Posterior vena cava (tissue), 2 donors: ENCODE measurements around the gene TRABD. TPM values are rescaled to one million over a fixed set of nuclear protein-coding genes. Genes with fewer than 3 reads are reported as not detected.
"Not testable (repeated sequence)": the region's sequence is repeated elsewhere in the genome, so short reads cannot be mapped to it uniquely, and the experiment has no call there.

Experiments
- DNase-seq: peaks from one replicate; pipeline ENCODE4 v3.0.0-alpha.2; 2020; ENCODE audit warnings: low spot score
- intact Hi-C, 2 donors: fragments of 100-400 bp; cut with DNase I; formaldehyde crosslinking; loops; one replicate each; pipeline versions ENCODE4 v1.14.1 to v1.14.2; 2022 to 2023
- long read RNA-seq, 2 donors: library from polyadenylated mRNA; unstranded; transcript quantifications; one replicate each; pipeline ENCODE4 v2.0.0, GENCODE V29; 2020 to 2021
- total RNA-seq, 2 donors: library from RNA; stranded (reverse); fragmentation: NEBNext Ultra II Directional; extraction: Animal tissue kit (Norgen Biotek cat#: 25700); gene quantifications; one replicate each; pipeline ENCODE4 v1.2.1, GENCODE V29; 2021
- donor health status: DM: yes; HTN: yes; CAD: no.
- donor health status: DM: yes; HTN: yes; CAD: no.

The TRABD gene, protein sequence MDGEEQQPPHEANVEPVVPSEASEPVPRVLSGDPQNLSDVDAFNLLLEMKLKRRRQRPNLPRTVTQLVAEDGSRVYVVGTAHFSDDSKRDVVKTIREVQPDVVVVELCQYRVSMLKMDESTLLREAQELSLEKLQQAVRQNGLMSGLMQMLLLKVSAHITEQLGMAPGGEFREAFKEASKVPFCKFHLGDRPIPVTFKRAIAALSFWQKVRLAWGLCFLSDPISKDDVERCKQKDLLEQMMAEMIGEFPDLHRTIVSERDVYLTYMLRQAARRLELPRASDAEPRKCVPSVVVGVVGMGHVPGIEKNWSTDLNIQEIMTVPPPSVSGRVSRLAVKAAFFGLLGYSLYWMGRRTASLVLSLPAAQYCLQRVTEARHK
- total RNA-seq = 10 to 100 TPM; 18.3 to 20.5 TPM
- long read RNA-seq, donor 1, partial matches to known transcripts = 2 of 18 reads
- long read RNA-seq, donor 1, other reads (novel, unspliced or antisense) = 5 of 18 reads
- long read RNA-seq, donor 2, transcript TRABD-201 (10 exons, 2,329 nt) = minor isoform, 20 of 80 reads
- long read RNA-seq, donor 2, transcript TRABD-202 (10 exons, 2,272 nt) = major isoform, 25 of 80 reads
- long read RNA-seq, donor 2, partial matches to known transcripts = 7 of 80 reads
- long read RNA-seq, donor 2, other reads (novel, unspliced or antisense) = 21 of 80 reads

DNA sequence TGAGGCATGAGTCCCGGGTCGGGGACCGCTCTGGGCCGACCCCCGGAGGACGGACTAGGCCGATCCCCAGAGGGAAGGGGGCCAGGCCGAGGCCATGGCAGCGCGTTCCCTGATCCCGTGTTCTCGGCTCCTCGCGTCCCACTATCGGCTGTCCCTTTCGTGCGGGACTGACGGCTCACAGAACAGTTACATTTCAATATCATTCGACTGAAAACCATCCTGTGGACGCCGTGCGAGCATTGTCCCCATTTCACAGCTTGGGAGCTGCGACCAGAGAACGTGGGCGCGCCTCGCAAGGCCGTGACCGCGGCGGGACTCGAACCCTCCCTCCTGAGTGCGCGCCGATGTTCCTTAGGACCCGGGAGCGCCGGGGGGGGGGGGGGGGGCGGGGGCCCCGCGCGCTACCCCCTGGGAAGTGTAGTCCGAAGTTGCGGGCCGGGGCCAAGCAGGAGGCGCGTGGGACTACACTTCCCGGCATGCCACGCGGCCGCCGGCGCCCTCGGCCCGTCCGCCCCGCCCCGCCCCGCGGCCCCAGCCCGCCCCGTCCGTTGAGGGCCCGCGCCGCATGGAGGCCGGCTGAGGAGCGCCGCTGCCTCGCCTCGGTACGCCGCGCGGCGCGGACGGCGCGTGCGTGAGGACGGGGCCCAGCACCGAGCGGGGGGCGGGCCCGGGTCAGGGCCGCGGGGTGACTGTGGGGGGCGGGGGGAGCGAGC is at the start of gene TRABD:
Gene TRABD (plus strand): TSS at position 539 of the 713 bp plus-strand sequence. CDS start 7,148 bp downstream, outside the sequence.
- intact Hi-C loops = no loop called here
- DNase-seq = peak; percentile 97

DNA sequence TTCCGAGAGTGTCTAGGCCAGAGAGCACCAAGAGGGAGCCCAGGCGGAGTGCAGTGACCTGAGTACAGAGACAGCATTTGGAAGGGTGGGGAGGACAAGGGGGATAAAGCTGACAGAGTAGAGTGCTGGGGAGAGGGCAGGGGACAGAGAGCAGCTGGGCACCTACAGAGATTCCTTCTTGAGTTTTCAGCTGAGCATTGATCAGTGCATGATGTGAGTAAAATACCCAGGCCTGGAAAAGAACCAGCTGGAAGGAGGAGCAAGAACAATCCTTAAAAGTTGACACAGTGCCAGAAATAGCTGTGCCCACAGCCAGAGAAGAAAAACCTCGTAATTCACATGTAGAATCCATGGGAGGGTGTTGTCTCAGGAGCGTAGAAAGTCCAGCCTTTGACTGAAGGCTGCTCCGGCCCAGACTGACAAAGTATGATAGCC is 49.1 kb upstream of the TRABD start:
- intact Hi-C loops = no loop called here
- DNase-seq = no peak

DNA sequence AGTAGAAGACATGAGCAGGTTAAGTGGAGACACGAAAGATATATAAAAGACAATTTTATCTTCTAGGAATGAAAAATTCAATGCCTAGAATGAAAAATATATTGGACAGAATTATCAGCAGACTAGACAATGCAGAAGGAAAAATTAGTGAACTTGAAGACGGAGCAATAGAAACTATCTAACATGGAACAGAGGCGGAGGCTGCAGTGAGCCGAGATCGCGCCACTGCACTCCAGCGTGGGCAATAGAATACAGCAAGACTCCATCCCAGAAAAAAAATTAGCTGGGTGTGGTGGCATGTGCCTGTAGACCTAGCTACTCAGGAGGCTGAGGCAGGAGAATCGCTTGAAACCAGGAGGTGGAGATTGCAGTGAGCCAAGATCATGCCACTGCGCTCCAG is 48.4 kb upstream of the TRABD start:
- intact Hi-C loops, DNase-seq: not testable (repeated sequence)

DNA sequence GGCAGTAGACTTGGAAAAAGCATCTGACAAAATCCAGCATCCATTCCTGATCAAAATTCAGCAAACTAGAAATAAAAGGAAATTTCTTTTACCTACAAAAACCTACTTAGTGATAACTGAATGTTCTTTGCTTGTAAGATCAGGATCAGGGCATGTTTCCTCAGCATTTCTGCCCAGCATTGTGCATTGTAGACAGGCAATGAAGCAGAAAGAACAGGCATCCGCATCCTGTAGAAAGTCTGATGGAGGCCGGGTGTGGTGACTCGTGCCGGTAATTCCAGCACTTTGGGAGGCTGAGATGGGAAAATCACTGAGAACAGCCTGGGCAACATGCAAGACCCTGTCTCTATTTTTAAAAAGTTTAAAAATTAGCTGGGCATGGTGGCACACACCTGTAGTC is 47.7 kb upstream of the TRABD start:
- intact Hi-C loops = no loop called here
- no peak for DNase-seq

DNA sequence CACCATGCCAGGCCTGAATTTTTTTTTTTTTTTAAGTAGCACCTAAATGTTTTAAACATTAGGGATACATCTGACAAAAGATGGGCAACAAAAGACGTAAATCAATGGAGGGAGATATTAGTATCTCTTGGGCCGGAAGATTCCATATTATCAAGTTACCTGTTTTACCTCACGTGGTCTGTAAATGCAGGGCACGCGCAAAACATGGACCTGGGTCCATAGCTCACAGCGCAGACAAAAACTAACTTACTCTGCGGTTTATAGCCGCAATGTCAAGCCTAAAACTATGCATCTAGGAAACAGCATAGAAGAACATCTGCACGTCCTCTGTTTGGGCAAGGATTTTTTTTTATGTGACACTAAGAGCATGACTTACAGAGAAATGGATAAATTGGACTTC is 46.7 kb upstream of the TRABD start:
- DNase-seq = no peak
- intact Hi-C loops = no loop called here

DNA sequence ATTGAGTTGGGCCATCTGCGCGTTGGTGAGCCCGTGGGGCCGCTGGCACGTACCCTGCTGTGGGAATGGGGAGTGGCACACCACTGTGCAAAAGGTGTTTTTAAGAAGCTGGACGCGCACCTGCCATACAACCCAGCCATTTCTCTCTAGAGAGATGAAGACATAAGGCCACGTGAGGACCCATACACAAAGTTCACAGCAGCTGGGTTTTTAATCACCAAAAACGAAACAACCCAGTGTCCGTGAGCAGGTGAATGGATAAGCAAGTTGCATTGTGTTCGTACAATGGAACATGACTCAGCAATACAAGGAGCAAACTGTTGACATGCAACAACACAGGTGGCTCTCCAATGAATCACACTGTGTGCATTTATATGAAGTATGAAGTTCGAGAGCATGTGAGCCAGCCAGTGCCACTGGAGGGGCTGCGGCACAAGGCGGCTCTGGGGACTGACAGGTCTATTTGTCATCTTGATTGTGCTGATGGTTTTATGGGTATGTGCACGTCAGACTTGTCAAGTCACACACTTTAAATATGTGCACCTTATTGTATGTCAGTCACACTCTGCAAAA is 45.8 kb upstream of the TRABD start:
- intact Hi-C loops = no loop called here
- DNase-seq = no peak

DNA sequence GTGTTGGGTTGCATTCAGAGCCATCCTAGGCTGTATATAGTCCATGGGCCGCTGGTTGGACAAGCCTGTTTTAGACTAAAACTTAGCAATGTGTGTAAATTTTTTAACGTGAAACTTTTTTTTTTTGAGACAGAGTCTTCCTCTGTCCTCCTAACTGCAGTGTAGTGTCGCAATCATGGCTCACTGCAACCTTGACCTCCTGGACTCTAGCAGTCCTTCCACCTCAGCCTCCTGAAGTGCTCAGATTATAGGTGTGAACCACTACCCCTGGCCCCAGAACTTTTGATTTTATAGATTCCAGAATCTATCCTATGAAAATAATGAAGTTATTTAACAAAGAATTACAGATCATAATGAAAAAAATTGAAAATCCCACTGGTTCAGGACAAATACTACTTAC is 45.1 kb upstream of the TRABD start:
- DNase-seq = no peak
- intact Hi-C loops = no loop called here

DNA sequence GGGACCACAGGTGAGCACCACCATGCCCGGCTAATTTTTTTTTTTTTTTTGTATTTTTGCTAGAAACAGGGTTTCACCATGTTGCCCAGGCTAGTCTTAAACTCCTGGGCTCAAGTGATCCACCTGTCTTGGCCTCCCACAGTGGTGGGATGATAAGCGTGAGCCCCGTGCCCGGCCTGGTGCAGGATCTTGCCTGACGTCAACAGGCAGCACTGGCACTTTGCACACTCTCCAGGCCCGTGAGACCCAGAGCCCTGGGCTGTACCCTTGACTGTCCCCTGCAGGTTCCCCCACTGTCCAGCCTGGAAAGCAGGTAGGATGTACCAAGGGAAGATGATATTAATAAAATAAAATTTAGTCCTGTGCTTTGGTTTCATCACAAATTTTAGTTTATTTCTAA is 44.3 kb upstream of the TRABD start:
- intact Hi-C loops = no loop called here
- DNase-seq = peak; percentile 69

DNA sequence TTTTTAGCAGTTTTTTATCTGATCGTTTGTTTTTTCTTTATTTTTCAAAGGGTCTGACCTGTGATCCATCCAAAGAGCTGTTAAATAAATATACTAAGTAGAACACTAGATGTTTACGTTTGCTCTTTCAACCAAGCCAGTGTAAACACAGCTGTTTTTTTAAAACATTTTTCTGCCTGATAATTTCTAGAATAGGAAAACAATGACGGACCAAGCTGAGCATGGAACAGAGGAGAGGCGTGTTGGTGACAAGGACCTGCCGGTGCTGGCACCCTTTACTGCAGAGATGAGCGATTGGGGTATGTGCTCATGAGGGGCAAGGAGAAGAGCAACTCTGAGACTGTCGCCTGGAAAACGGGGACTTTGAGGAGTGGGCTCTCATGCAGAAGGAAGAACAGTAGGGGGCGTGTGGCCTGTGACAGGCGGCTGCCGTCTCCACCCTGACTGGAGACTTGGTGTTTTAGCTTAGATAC is 43.8 kb upstream of the TRABD start:
- peak; percentile 26 for DNase-seq
- intact Hi-C loops = no loop called here

DNA sequence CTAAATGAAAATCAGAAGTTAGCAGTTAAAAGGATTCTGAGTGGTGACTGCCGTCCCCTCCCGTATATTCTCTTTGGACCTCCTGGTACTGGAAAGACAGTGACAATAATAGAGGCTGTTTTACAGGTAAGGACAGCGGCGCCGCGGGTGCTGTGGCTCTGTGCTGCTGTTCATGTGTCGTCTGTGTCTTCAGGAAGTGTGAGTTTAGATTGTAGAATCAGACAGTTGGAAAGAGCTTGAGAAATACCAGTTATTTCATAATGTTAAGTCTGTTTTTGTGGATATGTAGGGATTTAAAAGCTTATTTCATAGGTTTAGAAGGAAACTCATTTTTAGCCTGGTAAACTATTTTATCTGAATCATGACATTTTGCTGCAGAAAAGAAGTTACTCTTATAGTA is 42.6 kb upstream of the TRABD start:
- intact Hi-C loops = no loop called here
- DNase-seq = no peak

DNA sequence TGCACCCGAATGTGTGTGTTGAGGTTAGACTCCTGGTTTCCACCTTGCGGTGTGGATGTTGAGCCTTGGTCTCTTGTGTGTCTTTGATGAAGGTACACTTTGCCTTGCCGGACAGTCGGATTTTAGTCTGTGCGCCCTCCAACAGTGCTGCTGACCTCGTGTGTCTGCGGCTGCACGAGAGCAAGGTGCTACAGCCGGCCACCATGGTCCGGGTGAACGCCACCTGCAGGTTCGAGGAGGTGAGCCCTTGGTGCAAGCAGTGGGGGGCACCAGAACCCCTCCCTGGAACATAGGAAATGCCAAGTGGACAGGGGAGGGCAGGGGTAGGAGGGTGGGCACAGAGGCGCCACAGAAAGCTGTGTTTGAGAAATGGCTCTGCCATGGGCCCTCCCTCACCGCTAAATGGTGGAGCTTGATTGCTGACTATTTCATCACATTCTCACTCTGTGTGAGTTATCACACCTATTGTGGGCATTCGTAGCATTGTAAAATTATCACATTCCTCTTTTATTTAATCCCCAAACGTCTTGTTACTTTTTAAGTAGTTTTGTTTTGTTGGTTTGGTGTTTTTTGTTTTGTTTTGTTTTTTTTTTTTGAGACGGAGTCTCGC is 41.6 kb upstream of the TRABD start:
- DNase-seq = peak; percentile 64
- intact Hi-C loops = no loop called here

DNA sequence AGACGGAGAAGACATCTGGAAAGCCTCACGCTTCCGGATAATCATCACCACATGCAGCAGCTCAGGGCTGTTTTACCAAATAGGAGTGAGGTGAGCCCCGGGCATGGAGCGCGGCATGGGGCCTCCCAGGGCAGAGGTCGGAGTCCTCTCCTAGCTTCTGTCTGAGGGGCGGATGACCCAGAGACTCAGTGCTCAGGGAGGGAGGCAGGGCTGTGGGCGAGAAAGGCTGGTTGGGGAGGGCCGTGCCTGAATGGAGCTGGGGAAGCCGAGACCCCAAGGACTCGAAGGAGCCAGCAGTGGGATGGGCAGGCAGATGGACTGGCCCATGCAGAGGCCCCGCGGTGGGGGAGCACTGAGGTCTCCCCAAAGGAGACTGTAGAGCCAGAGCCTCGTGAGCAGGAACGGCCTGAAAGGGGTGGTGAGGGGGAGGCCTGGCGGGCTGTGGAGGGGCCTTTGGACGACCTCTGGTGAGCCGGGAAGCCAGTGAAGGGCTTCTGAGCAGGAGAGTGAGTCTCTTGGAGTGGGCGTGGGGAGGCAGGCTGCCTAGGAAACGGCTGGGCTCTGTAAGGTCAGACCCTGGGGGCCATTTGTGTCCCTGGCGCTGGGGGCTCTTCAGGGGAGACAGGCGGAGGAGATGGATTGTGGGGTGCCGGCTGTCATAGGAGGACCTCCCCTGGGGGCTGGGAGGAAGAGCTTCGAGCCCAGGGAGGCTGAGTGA is 39.8 kb upstream of the TRABD start:
- peak; percentile 55 for DNase-seq

DNA sequence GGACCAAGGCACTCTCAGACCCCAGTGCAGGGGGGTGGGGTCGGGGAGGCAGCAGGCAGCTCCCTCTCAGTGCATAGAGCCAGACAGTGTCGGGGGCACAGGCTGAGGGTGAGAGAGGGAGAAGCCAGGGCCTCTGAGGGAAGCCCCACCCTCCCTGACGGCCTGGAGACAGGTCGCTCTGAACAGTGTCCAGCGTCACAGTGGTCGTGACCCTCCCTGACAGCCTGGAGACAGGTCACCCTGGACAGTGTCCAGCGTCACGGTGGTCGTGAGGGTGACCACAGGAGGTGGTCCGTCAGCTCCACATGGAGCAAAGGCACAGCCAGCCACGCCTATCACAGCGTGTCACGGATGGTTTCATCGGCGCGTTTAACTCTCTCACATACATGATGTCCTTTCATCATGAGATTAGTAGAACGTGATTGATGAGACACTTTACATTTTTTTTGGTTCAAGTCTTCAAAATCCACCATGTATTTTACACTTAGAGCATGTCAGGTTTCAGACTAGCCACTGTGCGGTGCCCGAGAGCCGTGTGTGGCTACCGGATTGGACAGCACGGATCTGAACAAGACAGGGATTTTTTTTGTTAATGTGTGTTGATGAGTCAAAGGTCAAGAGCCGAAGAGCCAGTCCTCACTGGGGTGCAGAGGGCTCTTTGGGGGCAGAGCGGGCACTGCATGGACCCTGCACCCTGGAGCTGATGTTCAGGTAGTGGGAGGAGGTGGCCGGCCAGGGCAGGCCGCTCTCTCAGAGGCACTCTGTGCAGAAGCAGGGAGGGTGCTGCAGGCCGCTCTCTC is 39.1 kb upstream of the TRABD start:
- intact Hi-C loops = loop anchor here (2.0 to 5.0 kb wide), 2 partner anchors 61 to 64 kb away; no protein-coding TSS in a partner anchor
- peak; percentile 89 for DNase-seq

More for the DNA sequence above, 39.8 kb upstream of the TRABD start:
- intact Hi-C loops = loop anchor here (2.0 to 5.0 kb wide), 2 partner anchors 61 to 65 kb away; no protein-coding TSS in a partner anchor

DNA sequence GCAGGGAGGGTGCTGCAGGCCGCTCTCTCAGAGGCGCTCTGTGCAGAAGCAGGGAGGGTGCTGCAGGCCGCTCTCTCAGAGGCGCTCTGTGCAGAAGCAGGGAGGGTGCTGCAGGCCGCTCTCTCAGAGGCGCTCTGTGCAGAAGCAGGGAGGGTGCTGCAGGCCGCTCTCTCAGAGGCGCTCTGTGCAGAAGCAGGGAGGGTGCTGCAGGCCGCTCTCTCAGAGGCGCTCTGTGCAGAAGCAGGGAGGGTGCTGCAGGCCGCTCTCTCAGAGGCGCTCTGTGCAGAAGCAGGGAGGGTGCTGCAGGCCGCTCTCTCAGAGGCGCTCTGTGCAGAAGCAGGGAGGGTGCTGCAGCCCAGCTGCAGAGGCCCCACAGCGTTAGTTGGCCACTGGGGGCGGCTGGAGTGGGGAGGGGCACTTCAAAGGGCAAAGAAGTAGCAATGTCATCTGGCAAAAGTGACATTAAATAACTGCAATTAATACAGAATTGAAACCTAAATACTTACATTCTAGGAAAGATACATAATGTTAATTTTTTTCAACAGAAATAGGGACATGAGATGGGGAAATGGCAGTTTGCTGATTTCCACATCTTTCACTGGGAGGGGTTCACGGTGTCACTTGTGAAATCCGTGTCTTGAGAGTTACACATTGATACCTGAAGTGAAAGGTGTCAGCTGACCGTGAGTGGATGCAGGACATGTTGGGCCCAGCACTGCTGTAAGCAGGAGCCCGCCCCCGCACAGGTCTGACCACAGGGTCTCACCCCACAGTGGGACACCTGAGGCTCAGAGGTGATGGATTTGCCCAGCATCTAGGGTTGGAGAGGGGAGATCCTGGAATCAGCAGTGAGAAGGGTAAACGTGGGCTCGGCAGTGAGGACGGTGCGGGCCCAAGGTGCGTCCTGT is 38.2 kb upstream of the TRABD start:
- DNase-seq = peak; percentile 73
- intact Hi-C loops = loop anchor here (2.0 to 5.0 kb wide), 2 partner anchors 60 to 63 kb away; no protein-coding TSS in a partner anchor

DNA sequence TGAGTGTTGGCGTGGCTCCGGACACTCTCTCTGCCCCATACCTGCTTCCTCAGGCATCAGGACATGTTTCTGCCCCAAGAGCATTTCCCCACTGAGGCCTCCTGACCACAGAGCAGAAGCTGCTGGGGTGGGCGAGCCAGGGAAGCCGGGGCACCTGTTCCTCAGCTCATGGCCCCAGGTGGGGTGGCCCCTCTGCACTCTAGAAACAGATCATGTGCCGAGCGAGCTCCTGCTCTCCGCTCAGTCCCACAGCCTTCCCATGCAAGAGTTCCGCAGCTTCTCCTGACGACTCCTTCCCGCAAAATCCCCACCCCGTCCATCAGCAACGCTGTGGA is 37.6 kb upstream of the TRABD start:
- DNase-seq = peak; percentile 78
- intact Hi-C loops = loop anchor here in 1 of 2 donors (5.0 kb wide), 1 partner anchor 59 kb away; no protein-coding TSS in a partner anchor

DNA sequence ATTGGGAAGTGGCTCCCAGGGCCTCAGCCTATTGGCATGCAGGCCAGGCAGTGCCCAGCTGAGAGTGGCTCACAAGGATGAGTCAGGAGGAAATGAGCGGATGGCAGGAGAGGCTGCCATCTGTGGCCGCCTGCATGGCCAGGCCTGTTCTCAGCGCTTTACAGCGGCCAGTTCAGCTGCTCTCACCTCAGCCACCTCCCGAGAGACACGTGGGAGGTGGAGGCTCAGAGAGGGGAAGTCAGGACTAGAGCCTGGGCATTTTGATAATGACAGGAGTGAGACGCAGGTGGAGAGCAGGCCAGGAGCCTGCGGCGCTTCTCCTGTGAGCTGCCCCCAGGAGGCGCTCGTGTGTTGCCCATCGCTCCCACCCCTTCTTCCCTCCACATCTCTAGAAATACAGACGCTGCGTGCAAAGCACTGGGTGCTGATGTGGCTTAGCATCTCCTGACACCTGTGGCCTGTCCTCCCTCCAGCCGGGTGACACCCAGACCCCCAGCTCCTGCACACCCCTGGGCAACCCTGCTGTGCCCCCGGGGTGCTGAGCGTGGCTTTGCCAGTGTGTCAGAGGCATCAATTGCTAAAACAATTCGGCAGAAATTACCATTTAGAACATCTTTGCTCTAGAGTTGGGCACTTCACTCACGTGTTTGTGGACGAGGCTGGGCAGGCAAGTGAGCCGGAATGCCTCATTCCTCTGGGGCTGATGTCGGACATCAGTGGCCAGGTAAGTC is 36.6 kb upstream of the TRABD start:
- intact Hi-C loops = loop anchor here in 1 of 2 donors (5.0 kb wide), 1 partner anchor 58 kb away; no protein-coding TSS in a partner anchor

More for the DNA sequence above, 36.6 kb upstream of the TRABD start:
- peak; percentile 87 for DNase-seq
